GM12878 (cell line): ENCODE results near the gene KISS1R.

Source experiments
- EZH2 ChIP-seq: IDR thresholded peaks from 2 replicates; pipeline ENCODE4 v1.6.1; 2012; ENCODE audit warnings: low read depth, mild to moderate bottlenecking, control low read depth, inconsistent platforms, low read length, borderline replicate concordance; ENCODE audit not compliant: control insufficient read depth
- MYC ChIP-seq: IDR thresholded peaks from 2 replicates; pipeline ENCODE4 v1.6.1; 2011; ENCODE audit warnings: mild to moderate bottlenecking, low read length, moderate library complexity, inconsistent platforms; ENCODE audit not compliant: insufficient read depth, insufficient replicate concordance, insufficient read length, severe bottlenecking
- NFYB ChIP-seq: IDR thresholded peaks from 2 replicates; pipeline ENCODE4 v1.6.1; 2011; ENCODE audit warnings: low read depth, mild to moderate bottlenecking, low read length, improper control_type of control experiment, moderate library complexity; ENCODE audit not compliant: insufficient read depth
- POLR2A ChIP-seq: IDR thresholded peaks from 2 replicates; pipeline ENCODE4 v1.6.1; 2011; ENCODE audit warnings: low read depth, mild to moderate bottlenecking, low read length
- RB1 ChIP-seq: fragments of 450-650 bp; formaldehyde crosslinking; IDR thresholded peaks from 2 replicates; pipeline ENCODE4 v1.6.1; 2017; ENCODE audit warnings: mild to moderate bottlenecking, borderline replicate concordance
- TF ChIP-seq, protein P1 (sequence below): IDR thresholded peaks from 2 replicates; pipeline ENCODE4 v1.6.1; 2011; ENCODE audit warnings: low read depth, mild to moderate bottlenecking, low read length, moderate library complexity, borderline replicate concordance; ENCODE audit errors: extremely low read depth
- TF ChIP-seq, protein P2 (sequence below), 3 experiments: IDR thresholded peaks in 2 of 3; conservative IDR thresholded peaks in 1 of 3; 2 replicates each; pipeline ENCODE4 v1.5.1; 2011; ENCODE audit warnings: low read depth in 3 of 3, low read length in 3 of 3, mild to moderate bottlenecking in 3 of 3, control low read depth in 2 of 3, moderate library complexity in 2 of 3, inconsistent platforms in 1 of 3, mixed read lengths in 1 of 3; ENCODE audit not compliant: control insufficient read depth in 2 of 3, insufficient read depth in 1 of 3; ENCODE audit errors: extremely low read depth in 1 of 3

DNA sequence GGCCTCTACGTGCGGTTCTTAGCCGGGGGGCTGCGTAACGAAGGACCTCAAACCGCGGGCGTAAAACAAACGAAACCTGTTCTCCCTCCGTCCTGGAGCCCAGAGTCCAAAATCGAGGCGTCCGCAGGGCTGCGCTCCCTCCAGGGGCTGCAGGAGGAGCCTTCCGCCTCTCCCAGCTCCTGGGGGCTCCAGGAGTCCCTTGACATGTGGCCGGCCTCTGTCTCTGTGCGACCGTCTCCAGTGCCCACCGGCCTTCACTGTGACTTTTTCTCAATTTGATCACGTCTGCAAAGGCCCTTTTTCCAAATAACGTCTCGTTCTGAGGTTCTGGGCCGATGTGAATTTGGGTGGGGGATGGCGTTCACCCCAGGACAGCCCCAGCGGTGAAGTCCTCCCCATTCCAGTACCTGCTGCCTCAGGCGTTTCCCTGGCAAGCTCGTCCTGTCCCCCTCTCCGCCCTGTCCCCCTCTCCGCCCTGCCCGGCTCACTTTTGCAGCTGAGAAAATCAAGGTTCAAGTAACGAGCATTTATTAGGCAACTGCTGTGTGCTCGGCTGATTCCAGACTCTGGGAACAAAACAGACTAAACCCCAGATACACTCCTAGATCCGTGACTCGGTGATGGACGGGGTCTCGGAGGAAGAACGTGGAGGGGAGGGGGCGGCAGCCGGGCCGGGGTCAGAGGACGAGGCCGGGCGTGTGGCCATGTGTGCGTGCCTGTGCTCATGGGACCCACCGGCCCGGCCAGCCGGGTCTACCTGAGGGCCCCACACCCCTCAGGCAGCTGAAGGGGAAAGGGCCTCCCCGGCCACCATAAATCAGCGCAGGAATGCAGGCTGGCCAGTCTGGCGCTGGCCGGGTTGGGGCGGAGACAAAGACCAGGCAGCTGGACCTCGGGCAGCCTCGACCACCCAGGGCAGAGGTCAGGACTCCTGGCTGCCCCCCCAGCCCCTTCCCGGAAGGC lies 39.0 kb downstream of the KISS1R start:
- TF ChIP-seq, protein P1, sequence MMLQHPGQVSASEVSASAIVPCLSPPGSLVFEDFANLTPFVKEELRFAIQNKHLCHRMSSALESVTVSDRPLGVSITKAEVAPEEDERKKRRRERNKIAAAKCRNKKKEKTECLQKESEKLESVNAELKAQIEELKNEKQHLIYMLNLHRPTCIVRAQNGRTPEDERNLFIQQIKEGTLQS: no peak
- TF ChIP-seq, protein P2, sequence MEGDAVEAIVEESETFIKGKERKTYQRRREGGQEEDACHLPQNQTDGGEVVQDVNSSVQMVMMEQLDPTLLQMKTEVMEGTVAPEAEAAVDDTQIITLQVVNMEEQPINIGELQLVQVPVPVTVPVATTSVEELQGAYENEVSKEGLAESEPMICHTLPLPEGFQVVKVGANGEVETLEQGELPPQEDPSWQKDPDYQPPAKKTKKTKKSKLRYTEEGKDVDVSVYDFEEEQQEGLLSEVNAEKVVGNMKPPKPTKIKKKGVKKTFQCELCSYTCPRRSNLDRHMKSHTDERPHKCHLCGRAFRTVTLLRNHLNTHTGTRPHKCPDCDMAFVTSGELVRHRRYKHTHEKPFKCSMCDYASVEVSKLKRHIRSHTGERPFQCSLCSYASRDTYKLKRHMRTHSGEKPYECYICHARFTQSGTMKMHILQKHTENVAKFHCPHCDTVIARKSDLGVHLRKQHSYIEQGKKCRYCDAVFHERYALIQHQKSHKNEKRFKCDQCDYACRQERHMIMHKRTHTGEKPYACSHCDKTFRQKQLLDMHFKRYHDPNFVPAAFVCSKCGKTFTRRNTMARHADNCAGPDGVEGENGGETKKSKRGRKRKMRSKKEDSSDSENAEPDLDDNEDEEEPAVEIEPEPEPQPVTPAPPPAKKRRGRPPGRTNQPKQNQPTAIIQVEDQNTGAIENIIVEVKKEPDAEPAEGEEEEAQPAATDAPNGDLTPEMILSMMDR (IDR thresholded peaks at IDR 0.05 in 2 of 3, conservative IDR thresholded peaks at IDR 0.05 in 1 of 3; ENCODE audit: control insufficient read depth in 2 of 3, extremely low read depth in 1 of 3, insufficient read depth in 1 of 3, low read depth in 3 of 3, low read length in 3 of 3): no peak
- TF ChIP-seq EZH2 (no peak), NFYB (no peak), RB1 (no peak), MYC (no peak), POLR2A (no peak)
